Activated CD8-positive, alpha-beta memory T cell treated with anti-CD3 and anti-CD28 coated beads for 1 hour (primary cell): Measurements from ENCODE around the gene AMPH.

ENCODE experiments used
- DNase-seq, 2 donors: peaks; one replicate each; pipeline ENCODE4 v3.0.0-alpha.2; 2020; ENCODE audit warnings: low read depth in 1 of 2; ENCODE audit errors: extremely low read depth in 1 of 2

Gene AMPH

GRCh38 chr7:38630720-38631673, at the start of gene AMPH:
AMPH (minus strand) TSS chr7:38631373; CDS start chr7:38631351, 22 bp downstream.
- no peak for DNase-seq

GRCh38 chr7:38679419-38679818, 48.2 kb upstream of the AMPH start:
- no peak for DNase-seq

- DNase-seq: no peak
These were observed 47.5 kb upstream of the AMPH start for GRCh38 chr7:38678698-38679054.

- DNase-seq: no peak
These were observed 47.0 kb upstream of the AMPH start for GRCh38 chr7:38677981-38678697.

GRCh38 chr7:38675494-38676106, 44.4 kb upstream of the AMPH start:
- DNase-seq: no peak

- no peak for DNase-seq
These were observed 43.3 kb upstream of the AMPH start for GRCh38 chr7:38674513-38674912.

- DNase-seq: no peak
These were observed 42.6 kb upstream of the AMPH start for GRCh38 chr7:38673795-38674194.

GRCh38 chr7:38671911-38672905, 41.0 kb upstream of the AMPH start:
- no peak for DNase-seq

- DNase-seq: no peak
These were observed 38.9 kb upstream of the AMPH start for GRCh38 chr7:38669965-38670520.

- no peak for DNase-seq
These were observed 33.8 kb upstream of the AMPH start for GRCh38 chr7:38664972-38665371.

- no peak for DNase-seq
These were observed 29.4 kb upstream of the AMPH start for GRCh38 chr7:38660427-38661099.

- no peak for DNase-seq
These were observed 28.8 kb upstream of the AMPH start for GRCh38 chr7:38659931-38660330.

GRCh38 chr7:38658921-38659320, 27.7 kb upstream of the AMPH start:
- no peak for DNase-seq

GRCh38 chr7:38656968-38657367, 25.8 kb upstream of the AMPH start:
- DNase-seq: no peak

- no peak for DNase-seq
These were observed 24.9 kb upstream of the AMPH start for GRCh38 chr7:38655833-38656774.

- no peak for DNase-seq
These were observed 6.8 kb upstream of the AMPH start for GRCh38 chr7:38637957-38638356.

GRCh38 chr7:38632411-38632810, 1.2 kb upstream of the AMPH start:
- no peak for DNase-seq
